Iris pigment epithelial cell (primary cell): ENCODE results near the gene GFI1.
"Not testable (repeated sequence)": the region's sequence is repeated elsewhere in the genome, so short reads cannot be mapped to it uniquely, and the experiment has no call there.

Experiments
- DNase-seq: peaks from one replicate; pipeline ENCODE4 v3.0.0-alpha.2; 2011; ENCODE audit warnings: low read depth

The GFI1 gene

GRCh38 chr1:92486251-92487077 lies at the start of gene GFI1:
TSS of gene GFI1 (minus strand) at chr1:92486925. CDS start at chr1:92483487, 3,438 bp downstream.
- no peak for DNase-seq

DNA sequence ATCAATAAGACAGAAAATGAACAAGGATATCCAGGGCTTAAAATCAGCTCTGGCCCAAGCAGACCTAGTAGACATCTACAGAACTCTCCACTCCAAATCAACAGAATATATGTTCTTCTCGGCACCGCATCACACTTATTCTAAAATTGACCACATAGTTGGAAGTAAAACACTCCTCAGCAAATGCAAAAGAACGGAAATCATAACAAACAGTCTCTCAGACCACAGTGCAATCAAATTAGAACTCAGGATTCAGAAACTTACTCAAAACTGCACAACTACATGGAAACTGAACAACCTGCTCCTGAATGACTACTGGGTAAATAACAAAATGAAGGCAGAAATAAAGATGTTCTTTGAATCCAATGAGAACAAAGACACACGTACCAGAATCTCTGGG lies 45.6 kb upstream of the GFI1 start:
- DNase-seq, result not testable (repeated sequence)

GRCh38 chr1:92531939-92532338 lies 45.2 kb upstream of the GFI1 start:
- not testable (repeated sequence) for DNase-seq

DNA sequence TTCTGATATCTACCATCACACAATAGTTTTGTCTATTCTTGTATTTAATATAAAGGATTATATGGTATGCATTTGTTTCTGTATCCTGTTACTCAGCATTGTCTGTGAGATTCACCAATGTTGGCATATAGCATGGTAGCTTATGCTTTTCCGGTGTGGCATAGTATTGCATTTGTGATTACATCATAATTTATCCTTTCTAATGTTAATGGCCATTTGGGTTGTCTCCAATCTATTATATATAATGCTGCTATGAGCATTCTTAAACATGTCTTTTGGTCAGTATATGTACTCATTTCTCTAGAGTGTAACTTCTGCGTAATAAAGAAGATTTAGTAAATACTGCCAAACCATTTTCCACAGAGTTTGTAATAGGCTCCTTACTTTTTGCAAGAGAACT lies 40.9 kb upstream of the GFI1 start:
- DNase-seq, result no peak

DNA sequence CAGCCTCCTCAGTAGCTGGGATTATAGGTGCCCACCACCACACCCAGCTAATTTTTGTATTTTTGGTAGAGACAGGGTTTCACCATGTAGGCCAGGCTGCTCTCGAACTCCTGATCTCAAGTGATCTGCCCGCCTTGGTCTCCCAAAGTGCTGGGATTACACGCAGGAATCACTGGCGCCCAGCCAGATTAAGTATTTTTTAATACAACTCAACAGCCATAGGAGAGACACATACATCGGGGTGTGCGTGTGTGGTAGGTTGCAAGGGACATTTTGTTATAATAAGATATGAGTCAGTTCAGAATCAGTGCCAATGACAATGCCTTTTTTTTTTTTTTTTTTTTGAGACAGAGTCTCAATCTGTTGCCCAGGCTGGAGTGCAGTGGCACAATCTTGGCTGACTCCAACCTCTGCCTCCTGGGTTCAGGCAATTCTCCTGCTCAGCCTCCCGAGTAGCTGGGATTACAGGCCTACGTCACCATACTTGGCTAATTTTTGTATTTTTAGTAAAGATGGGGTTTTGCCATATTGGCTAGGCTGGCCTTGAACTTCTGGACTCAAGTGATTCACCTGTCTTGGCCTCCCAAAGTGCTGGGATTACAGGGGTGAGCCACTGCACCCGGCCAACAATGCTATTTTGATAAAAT lies 38.3 kb upstream of the GFI1 start:
- not testable (repeated sequence) for DNase-seq

- no peak for DNase-seq
Measured at GRCh38 chr1:92519043-92519442, 32.3 kb upstream of the GFI1 start.

- DNase-seq, result no peak
Measured at GRCh38 chr1:92516574-92516973, 29.8 kb upstream of the GFI1 start.

GRCh38 chr1:92515796-92516201 lies 29.1 kb upstream of the GFI1 start:
- DNase-seq, result no peak

DNA sequence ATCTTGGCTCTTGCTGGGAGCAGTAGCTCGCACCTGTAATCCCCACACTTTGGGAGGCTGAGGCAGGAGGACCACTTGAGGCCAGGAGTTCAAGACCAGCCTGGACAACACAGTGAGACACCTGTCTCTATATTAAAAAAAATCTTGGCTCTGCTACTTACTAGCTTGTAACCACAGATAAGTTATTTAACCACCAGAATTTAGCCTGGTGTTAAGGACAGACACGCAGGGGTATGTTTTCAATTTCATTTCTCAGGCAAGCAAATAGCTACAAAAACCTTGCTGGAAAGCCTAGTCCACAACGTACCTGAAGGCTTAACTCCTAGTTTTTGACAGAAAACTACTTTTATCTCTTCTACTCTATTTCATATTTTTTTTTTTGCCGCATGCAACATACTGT lies 24.8 kb upstream of the GFI1 start:
- no peak for DNase-seq

DNA sequence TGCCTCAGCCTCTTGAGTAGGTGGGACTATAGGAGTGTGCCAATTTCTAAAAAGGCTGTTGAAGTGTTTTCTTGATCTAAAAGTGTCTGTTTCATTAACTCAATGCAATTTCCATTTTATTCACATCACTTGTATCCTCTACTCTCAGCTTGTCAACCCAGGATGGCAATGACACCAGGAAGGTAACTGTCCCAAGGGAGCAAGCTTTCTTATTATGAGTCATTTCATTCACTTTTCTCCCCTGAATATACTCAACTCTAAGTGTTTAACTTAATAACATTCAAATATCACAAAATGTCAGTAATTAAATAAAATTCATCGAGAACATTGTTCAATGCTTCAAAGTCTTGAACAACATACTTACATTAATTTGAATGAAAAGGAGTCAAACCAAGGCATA lies 22.9 kb upstream of the GFI1 start:
- no peak for DNase-seq

DNA sequence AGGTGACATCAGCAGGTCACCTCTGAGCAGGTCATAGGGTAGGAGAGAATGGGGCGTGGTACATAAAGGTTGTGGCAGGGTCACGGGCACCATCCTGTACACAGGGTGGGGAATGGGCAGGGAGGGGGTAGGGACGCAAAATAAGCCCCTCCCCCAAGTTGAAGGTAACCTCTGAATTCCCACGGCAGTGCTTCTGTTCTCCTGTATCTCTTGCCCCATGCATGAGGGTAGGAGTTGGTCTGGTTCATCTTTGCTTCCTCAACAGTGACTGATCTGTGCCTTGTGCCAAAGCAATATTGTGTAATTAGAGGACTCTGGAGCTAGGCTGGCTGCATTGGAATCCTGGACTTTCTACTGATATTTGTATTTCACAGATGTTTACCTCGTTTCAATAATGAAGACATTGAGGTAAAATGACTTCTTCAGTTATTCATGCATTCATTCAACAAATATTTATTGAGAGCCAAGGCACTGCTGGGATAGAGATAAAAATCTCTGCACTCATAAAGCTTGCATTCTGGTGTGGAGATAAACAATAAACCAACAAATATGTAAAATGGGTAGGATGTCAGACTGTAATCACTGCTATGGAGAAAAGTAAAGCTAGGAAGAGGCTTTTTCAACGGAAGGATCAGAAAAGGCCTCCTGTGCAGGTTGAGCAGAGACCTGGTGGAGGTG lies 18.4 kb upstream of the GFI1 start:
- no peak for DNase-seq

GRCh38 chr1:92504291-92505014 lies 17.7 kb upstream of the GFI1 start:
- no peak for DNase-seq

DNA sequence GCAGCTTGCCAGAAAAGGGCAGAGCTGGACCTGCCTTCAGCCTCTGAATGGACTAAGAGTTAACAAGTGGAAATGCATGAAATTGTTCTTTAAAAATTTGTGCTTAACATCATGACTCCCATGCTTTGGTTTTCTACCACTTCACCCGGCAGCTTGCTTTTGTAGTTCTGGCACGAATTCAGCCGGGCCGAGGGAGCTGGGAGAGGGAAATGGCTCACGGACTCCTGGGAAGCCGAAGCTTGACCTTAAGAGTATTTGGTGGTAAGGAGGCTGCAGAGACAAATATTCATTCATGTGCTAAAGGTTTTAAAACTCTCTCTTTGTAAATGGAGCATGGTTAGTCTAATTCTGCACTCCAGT lies 17.2 kb upstream of the GFI1 start:
- peak; percentile 50 for DNase-seq

DNA sequence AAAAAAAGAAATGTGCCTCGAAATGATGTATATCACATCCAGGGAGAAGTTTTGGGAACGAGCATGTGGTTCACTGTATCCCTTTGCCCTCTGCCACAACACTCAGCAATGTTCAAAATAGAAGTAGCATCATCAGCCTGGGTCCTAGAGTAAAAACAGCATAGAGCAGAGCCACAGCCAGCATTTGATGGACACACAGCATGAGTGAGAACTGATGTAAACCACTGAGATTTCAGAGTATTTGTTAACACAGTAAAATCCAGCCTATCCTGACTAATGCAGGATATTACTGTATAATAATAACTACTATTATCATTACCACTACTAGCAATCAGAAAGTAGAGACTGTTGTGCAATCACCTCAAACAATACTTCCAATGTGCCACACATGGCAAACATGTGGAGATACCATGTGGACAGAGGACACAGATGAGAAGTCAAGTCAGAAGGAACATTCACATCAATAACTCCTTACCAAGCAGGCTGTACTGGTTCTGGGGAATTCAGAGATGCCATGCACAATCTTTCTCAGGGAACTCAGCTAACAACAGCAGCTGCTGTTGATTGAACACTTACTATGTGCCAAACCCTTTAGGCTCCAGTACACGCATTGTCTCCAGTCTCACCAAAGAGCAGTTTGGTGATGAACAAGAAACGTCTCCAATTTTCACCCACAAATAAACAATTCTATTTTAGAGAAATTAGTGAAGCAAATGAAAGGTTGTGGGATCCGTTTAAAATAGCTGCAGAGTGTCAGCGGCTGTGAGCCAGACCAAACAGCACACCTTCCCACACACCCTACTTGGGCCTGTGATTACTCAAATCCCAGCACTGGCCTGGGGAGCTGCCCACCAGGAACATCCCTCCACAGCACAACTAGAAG lies 16.6 kb upstream of the GFI1 start:
- DNase-seq, result no peak

DNA sequence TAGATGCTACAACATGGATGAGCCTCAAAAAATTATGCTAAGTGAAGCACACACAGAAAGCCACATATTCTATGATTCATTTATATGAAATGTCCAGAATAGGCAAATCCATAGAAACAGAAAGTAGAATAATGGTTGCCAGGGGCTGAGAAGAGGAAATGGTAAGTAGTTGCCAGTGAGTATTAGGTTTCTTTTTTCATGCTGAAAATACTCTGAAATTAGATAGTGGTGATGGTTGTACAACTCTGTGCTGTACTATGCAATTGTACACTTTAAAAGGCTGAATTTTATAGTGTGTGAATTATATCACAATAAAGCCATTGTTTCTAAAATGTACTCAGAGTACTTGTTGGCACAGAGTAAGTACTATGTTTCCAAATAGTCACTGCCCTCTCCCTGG lies 15.5 kb upstream of the GFI1 start:
- peak; percentile 78 for DNase-seq

DNA sequence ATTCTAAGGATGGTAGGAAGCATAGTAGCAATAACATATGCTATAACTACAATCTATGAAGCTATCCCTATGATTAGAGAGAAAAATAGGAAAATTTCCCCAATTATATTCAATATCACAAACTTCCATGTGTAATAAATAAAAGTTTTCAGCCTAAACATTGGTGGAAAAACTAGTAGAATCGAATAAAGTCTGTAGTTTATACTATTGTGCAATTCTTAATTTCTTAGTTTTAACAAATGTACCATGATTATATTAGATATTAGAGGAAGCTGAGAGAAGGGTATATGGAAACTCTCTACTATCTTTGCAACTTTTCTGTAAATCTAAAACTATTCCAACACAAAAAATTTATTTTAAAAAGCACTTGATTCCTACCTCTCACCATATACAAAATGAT lies 13.8 kb upstream of the GFI1 start:
- no peak for DNase-seq

GRCh38 chr1:92495392-92496063 lies 8.8 kb upstream of the GFI1 start:
- DNase-seq, result no peak

- no peak for DNase-seq
Measured at GRCh38 chr1:92494485-92495141, 7.9 kb upstream of the GFI1 start.

GRCh38 chr1:92493139-92493538 lies 6.4 kb upstream of the GFI1 start:
- no peak for DNase-seq

GRCh38 chr1:92488832-92489231 lies 2.1 kb upstream of the GFI1 start:
- DNase-seq, result peak; percentile 79
